Measurements from ENCODE around the gene LTBP3.

LTBP3 gene

GRCh38 chr11:65558002-65558929 lies at the start of gene LTBP3:
Gene LTBP3 (minus strand): TSS chr11:65558359. CDS start chr11:65557959, 400 bp downstream.
- DNase-seq, result peak; percentile 63 to 86 (median 67)

- peak; percentile 29 to 62 (median 57) for DNase-seq
These were observed 48.9 kb upstream of the LTBP3 start for GRCh38 chr11:65606876-65607613.

- no peak for DNase-seq
These were observed 46.1 kb upstream of the LTBP3 start for GRCh38 chr11:65604258-65604657.

DNA sequence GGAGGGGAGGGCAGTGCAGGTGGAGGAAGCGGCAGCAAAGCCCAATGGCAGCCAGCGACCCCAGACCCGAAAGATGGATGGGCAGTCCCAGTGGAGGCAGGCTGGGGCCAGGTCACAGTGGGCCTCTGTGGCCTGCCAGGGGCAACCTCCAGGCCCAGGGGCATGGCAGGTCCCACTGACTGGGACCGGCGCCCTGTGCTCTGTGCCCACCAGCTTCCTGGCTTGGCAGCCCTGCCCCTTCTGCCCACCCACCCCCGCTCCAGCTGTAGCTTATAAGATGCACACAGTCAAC lies 41.7 kb upstream of the LTBP3 start:
- DNase-seq, result no peak

GRCh38 chr11:65599216-65599954 lies 41.2 kb upstream of the LTBP3 start:
- no peak for DNase-seq

DNA sequence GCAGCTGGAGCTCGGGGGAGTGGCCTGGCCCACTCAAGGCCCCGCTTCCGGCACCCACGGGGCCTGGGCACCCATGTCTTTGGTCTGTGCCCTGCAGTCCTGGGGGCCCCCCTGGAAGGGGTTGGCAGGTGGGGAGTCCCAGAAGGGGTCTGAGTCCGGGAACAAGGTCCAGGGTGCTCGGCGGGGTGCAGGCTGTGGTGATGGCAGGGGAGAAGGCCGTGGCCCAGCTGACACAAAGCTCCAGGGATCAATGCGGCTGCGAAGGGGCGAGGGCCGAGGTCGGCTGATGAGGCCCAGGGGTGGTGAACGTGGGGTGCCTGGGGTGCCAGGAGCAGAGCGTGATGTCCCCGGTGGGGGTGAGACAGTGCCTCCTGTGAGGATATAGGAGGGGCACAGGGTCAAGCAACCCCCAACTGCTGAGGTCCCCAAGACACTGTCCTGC lies 40.1 kb upstream of the LTBP3 start:
- no peak for DNase-seq

- DNase-seq, result no peak
These were observed 38.4 kb upstream of the LTBP3 start for GRCh38 chr11:65596520-65596919.

DNA sequence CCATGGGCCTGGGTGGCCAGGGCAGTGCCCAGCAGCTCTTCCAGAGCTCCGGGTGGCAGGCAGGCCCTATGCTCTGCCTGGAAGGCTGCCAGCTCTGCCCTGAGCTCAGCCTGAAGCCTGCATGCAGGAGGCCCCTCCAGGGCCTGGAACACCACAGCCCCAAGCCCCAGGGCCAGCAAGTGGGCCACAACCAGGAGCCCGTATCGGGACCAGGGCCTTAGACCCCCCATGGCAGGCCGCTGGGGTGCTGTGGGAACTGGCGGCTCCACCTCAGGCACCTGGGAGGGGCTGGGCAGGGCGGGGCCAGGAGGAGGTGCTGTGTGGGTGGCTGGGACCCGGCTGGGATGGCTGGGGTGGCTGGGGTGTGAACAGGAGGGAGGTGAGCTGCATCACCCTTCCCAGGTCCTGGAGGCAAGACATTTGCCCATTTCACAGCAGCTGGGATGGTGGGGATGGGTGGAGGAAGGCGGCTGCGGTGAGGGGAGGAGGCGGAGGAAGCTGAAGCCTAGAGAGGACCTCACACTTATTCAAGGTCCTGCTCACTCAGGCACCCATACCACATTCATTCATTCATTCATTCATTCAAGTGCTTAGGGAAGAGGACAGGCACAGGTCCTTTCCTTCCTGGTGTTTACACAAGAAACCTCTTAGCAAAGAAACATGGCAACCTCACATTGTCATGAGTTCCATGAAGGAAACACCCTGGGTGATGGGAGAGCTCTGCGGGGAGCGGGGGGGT lies 37.6 kb upstream of the LTBP3 start, which contains the start of gene KCNK7:
TSS of gene KCNK7 (minus strand) at position 258 of the 739 bp plus-strand sequence. CDS start at position 230, 28 bp downstream.
- no peak for DNase-seq

- DNase-seq, result no peak
These were observed 37.0 kb upstream of the LTBP3 start for GRCh38 chr11:65595131-65595530.

- peak; percentile 56 to 74 (median 63) for DNase-seq
These were observed 35.6 kb upstream of the LTBP3 start for GRCh38 chr11:65593518-65594414.

- no peak for DNase-seq
These were observed 34.8 kb upstream of the LTBP3 start for GRCh38 chr11:65592858-65593517.

DNA sequence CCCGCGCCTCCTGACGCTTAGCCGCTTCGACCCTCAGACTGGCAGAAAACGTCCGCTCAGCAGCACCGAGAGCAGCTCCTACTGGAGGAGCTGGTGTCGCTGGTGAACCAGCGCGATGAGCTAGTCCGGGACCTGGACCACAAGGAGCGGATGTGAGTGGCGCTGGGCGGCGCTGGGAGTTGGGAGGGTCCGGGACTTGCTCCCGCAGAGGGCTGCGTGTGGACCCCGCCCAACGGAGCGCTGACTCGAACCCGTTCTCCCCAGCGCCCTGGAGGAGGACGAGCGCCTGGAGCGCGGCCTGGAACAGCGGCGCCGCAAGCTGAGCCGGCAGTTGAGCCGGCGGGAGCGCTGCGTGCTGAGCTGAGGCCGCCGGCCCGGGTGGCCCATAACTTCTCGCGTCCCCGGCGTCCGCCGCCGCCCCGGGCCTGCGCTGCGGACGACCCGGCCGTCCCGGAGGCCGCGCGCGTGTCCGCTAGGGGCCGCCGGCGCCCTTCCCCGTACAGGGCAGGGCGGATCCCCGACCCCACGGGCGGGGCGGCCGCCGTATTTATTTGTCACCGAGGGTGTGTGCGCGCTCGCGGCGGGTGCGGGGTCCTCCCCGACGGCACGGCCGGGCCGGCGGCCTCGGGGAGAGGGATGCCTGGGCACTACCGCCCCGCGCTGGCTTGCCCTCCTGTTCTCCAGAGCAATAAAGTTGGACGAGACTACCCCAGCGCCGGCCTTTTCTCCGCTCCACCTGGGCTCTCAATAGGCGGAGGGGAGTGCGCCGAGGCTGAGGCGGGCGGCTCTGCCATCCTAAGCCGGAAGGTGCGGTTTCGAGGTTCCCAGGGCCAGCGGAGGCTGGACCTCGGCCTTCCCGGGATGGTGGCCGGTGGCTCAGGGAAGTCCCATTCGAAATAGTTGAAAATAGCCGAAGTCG lies 34.0 kb upstream of the LTBP3 start:
- DNase-seq, result no peak

DNA sequence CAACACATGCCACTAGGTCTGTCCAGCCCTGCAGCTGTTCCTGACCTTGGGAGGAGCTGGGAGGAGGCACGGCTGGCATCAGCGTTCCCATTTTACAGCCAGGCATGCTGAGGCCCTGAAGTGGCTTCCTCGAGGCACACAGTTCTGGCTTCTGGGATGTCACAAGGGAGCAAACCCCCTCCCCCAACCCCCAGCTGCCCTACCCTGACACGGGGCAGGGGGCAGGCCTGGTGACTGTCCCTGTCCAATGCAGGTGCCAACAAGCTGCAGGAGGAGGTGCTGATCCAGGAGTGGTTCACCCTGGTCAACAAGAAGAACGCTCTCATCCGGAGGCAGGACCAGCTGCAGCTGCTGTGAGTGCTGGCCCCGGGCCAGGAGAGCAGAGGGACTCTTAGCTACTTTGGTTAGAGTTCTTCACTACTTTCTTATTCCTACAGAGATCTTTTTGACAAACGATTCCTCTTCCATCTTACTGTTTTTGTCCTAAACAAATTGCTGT lies 32.1 kb upstream of the LTBP3 start:
- DNase-seq, result no peak

DNA sequence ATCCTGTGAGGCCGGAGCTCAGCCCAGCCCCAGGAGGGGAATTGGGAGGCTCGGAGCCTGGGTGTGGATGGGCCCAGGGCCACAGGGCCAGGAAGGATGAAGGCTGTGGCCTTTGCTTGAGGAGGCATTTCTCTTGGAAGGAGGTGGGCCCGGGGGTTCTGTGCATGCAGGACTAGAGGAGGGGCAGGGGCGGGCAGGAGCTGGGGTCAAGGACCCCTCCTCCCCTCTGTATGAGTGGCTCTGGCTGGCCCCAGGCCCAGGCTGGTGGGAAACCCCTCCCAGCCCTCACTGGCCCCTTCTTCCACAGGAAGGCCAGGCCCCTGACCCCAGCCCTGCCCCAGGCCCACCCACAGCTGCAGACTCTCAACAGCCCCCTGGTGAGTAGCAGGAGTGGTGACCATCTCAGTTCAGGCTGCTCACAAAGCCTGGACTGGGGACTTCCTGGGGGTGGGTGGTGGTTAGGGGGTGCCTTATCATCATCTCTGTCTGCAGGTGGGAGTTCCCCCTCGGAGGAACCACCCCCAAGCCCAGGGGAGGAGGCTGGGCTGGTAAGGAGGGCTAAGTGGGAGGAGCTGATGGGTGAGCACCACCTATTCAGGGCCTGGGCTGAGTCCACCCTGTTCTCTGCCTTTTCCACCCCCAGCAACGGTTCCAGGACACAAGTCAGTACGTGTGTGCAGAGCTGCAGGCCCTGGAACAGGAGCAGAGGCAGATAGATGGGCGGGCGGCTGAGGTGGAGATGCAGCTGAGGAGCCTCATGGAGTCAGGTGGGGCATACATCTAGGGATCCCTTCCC lies 31.5 kb upstream of the LTBP3 start:
- no peak for DNase-seq

DNA sequence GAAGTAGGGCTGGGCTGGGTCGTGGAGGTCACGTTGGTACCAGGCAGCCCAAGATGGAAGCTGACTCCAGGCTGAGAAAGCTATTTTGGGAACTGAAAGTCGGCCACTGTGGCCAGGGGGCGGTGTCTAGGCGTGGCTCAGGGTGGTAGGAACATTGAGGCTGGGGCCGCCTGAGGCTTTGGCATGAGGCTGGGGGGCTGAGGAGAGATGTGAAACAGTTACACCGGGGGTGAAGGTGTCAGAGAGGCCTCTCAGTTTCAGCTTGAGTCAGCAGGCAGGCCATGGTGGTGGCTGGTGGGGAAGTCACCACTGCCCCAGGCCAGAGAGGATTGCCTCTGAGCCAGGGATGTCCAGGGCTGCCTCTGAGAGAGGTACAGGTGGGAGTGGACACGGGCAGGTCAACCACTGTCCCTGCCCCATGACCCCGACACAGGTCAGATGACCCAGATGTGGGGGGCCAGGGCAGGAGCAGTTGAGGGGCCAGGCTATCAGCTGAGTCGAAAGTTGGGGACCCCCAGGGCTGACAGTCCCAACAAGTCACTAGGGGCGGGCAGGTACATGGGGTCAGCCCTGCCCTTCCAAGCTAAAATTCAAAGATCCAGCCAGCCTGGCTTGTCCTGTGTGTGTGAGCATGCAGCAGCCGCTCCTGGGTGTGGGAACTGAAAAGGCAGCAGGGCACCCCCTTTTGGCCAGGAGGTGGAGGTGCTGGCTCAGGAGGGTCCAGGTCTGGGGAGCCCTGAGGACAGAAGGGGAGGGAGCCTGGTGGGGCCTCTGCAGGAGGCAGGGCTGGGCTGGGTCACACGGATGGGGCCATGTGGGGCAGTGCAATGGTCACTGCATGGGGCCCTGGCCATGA lies 30.3 kb upstream of the LTBP3 start:
- DNase-seq, result peak; percentile 75 to 80 (median 75)

DNA sequence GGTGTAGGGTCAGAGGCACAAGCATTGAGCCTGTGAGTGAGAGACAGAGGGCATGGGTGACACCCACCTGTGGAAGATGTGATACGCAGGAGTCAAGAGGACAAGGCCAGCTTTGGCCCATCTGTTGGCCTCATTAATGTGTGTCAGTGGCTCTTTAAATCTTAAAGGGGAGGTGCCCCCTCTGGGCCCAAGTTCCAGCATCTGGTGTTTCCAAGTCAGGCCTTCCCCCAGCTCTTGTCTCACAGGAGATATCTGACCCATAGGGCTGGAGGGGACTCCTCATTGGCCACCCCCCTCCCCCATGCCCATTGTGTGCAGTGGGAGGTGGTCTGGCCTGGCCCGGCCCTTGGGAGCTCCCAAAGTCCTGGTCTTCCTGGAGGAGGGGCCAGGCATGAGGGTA lies 28.5 kb upstream of the LTBP3 start:
- peak in 2 of 3 donors; percentile 49 to 50 for DNase-seq

GRCh38 chr11:65586247-65586630 lies 28.1 kb upstream of the LTBP3 start:
- no peak for DNase-seq

All from suppressor macrophage treated with lipopolysaccharide for 1 hour (primary cell).